ENCODE measurements around the gene GOLGA6L7. TPM values are rescaled to one million over a fixed set of nuclear protein-coding genes. Genes with fewer than 3 reads are reported as not detected.
"Not testable (repeated sequence)": the region's sequence is repeated elsewhere in the genome, so short reads cannot be mapped to it uniquely, and the experiment has no call there.

GOLGA6L7 gene
- total RNA-seq, 1 donor from 2014 or later, result not detected

GRCh38 chr15:28884151-28884940 lies 35.9 kb upstream of the GOLGA6L7 start:
- no peak for DNase-seq (ENCODE audit: low read depth, low spot score)

DNA sequence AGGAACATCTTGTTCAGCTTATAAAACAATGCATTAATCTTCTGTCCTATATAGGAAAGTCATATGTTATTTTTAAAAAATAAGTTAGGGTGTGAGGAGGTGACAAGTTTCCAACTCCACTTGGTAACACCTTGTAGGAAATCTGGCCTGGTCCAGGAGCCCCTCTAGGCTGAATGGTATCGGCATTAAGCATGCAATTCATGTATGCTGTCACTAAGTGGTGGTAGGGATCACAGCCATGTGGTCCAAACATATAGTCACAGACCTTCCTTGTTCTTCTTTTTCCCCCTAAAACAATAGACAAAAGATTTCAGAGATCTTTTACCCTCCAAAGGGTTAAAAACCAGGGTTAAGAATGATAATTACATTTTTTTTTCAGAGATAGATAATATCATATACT lies 33.2 kb upstream of the GOLGA6L7 start:
- DNase-seq (ENCODE audit: low read depth, low spot score), result no peak

GRCh38 chr15:28881170-28881569 lies 32.7 kb upstream of the GOLGA6L7 start:
- no peak for DNase-seq (ENCODE audit: low read depth, low spot score)

- DNase-seq (ENCODE audit: low read depth, low spot score), result no peak
Observed at GRCh38 chr15:28880680-28881079, 32.2 kb upstream of the GOLGA6L7 start.

GRCh38 chr15:28879551-28879950 lies 31.1 kb upstream of the GOLGA6L7 start:
- DNase-seq (ENCODE audit: low read depth, low spot score), result no peak

DNA sequence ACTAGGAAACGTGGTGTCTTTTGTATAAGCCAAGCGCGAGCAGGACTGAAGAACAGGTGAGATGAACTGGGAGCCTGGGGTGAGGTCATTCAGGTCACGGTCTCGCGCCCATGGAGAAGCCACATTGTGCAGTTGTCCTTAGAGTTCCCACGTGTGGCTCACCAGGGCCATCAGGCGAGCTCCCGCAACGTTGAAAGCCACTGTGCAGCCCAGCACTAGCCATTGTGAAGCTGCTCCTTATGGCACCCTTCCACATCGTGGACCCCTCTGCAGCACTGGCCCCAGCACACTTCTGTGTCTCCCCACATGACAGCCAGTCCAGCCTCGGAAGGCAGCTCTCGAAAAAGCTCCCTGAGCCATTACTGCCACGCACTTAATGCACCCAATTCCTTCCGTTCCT lies 29.8 kb upstream of the GOLGA6L7 start:
- DNase-seq (ENCODE audit: low read depth, low spot score), result no peak

DNA sequence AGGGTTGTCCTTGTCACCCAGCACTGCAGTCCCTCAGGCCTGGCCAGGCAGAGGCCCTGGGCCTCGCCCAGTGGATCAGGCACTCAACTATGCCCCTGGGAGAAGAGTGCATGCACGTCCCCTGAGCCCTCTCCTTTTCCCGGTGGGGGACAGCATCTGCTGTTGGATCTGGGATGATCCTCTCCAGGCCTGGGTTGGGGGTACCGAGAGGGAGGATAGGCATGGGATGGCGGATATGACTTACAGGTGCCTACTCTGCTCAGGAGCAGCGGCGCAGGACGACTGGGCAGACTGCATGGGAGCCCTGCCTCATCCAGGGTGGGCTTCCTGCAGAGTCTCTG lies 28.4 kb upstream of the GOLGA6L7 start:
- DNase-seq (ENCODE audit: low read depth, low spot score), result no peak

DNA sequence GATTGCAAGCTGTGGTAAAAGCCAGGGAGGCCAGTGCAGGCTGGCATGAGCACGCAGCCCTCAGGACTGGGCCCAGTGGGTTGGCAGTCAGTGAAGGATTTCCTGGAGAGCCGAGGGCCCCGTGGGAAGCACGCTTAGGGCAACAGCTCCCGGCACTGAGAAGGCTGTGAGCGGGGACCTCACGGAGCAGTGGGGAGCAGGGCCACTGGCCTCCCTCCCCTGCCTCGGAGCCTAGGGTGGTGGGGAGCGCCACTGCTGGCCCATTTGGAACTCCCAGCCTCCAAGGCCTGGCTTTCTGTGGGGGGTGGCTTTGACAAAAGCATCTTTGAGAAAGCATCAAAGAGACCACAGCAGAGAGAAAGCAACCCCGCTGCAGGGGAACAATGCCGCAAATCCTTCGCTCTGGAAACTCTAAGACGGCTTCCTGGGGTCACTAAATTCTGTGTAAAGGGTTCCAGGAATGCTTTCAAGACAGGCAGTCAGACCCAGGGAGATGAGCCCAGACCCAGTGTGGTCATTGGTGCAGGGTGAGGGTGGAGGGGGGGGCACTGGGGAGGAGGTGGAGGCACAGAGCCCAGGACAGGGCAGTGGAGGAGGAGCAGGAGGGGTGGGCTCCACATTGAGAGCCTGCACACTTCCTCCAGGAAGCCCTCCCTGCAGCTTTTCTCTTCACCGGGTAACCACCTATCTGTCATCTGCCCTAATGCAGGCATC lies 27.8 kb upstream of the GOLGA6L7 start:
- no peak for DNase-seq (ENCODE audit: low read depth, low spot score)

DNA sequence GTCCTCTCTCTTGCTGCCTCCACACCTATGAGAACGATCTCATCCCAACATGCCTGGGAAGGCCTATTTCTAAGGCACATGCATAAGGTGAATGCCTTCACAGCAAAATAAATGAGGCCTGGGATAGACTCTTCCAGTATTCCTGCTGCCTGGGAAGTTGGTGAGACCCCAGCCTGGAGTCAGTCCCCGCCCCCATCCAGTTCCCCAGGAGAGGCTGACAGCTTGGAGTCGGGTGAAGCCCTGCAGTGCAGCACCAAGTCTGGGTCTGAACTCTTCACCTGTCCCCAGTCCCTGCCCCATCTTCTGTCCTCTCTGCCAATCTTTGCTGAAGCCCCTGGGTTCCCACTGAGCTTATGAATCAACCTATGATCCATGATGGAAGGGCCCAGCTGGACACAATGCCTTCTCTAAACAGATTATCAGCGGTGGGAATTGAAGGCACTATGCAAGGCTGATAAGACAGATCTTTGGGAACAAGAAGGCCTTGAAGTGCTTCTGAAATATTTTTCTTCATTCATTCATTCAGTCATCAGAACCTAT lies 27.1 kb upstream of the GOLGA6L7 start:
- no peak for DNase-seq (ENCODE audit: low read depth, low spot score)

DNA sequence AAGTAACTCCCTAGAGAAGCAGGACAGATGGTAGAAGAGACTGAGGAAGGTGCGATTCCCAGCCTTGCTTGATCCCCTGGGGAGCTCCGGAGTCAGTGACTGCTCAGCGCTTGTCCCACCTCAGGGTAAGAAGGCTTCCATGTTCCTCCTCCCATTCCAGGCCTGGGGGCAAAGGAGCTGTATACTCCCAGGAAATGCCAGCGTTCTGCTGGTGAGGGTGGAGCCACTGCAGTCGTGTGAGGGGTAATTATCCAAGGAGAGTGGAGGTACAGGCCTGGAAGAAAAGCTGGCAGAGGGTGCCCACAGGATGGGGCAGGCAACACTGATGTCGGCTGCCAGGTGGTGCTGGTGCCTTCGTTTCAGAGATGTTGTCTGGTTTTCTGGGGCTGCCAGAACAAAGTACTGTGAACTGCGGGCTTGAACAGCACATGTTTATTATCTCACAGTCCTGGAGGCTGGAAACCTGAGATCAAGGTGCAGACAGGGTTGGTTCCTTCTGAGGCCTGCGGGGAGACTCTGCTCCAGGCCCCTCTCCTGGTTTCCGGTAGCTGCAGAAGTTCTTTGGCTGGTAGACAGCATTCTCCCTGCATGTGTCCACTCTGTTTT lies 25.2 kb upstream of the GOLGA6L7 start:
- no peak for DNase-seq (ENCODE audit: low read depth, low spot score)

- DNase-seq (ENCODE audit: low read depth, low spot score), result no peak
Observed at GRCh38 chr15:28873006-28873405, 24.6 kb upstream of the GOLGA6L7 start.

DNA sequence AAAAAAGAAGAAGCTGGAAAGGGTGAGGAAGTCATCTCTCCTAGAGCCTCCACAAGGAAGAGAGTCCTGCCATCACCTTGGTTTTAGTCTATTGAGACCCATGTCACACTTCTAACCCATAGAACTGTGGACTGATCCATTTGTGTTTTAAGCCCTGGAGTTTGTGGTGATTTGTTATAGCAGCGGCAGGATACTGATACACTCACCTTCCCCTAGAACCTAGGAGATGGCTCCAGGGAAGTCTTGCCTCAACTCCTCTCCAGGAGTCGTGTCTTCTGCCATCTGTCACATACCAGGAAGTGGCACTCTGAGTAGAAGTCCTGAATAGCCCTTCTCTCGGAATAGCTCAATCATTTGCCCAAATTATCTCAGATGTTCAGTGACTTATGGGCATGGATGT lies 22.7 kb upstream of the GOLGA6L7 start:
- DNase-seq (ENCODE audit: low read depth, low spot score), result no peak

DNA sequence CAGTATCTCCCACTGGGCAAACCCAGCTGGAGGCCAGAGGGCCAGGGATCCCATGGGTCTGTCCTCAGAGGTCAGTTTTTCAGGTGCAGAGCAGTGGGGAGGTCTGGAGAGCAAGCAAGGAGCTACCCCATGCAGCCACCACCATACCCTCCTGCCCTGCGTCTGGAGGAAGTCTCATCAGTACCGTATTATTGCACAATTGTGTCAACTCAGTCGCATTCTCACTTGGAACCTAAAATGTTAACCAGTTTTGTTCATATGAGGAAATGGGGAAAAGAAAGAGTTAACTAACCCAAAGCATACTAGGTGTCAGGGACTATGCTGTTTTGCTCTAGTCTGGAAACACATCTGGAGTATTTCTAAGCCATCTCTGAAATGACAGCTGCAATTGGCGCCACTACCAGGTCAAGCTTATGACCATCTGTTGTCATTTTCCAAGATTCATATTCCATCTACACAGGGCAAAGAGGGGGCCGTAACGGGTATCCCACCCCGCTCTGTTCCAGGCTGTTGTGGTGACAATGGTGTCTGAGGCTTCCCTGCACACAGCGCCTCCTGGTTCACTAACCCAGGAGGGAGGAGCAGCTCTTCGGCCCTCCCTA lies 20.4 kb upstream of the GOLGA6L7 start:
- no peak for DNase-seq (ENCODE audit: low read depth, low spot score)

DNA sequence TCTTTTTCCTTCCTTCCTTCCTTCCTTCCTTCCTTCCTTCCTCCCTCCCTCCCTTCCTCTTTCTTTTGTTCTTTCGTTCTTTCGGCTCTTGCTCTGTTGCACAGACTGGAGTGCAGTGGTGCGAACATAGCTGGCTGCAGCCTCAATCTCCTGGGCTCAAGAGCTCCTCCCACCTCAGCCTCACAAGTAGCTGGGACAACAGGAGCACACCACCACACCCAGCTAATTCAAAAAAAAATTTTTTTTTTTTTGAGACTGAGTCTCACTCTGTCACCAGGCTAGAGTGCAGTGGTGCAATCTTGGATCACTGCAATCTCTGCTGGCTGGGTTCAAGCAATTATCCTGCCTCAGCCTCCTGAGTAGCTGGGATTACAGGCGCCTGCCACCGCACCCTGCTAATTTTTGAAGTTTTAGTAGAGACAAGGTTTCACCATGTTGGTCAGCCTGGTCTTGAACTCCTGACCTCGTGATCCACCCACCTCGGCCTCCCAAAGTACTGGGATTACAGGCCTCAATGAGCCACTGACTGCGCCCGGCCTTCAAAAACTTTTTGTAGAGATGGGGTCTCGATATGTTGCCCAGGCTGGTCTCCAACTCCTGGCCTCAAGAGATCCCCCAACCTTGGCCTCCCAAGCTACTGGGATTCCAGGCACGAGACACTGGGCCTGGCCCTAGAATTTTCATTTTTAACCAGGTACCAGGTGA lies 13.3 kb upstream of the GOLGA6L7 start:
- not testable (repeated sequence) for DNase-seq (ENCODE audit: low read depth, low spot score)

DNA sequence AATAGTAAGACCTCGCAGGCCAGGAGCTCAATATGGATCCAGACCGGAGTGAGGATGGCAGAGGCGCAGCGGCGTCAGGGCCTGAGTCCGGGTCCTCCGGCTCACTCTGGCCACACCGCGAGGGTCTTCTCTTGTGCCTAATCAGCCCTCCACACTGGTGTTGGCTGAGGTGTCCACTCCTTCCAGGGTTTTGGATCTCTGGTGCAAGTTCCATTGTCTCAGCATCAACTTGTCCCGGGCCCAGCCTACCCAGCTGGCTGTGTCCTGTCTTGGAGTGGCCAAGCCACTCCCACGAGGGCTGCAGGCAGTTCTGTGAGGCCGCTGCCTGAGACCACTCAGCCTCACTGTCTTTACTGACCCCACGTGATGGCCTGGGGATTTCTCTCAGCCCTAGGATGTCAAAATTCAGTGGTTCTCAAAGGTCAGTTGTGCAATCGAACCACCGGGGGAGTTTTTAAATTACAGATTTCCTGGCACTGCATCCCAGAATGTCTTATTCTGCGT lies 12.6 kb upstream of the GOLGA6L7 start:
- no peak for DNase-seq (ENCODE audit: low read depth, low spot score)

GRCh38 chr15:28854578-28854977 lies 6.1 kb upstream of the GOLGA6L7 start:
- not testable (repeated sequence) for DNase-seq (ENCODE audit: low read depth, low spot score)

GRCh38 chr15:28853654-28854053 lies 5.2 kb upstream of the GOLGA6L7 start:
- DNase-seq (ENCODE audit: low read depth, low spot score), result not testable (repeated sequence)

DNA sequence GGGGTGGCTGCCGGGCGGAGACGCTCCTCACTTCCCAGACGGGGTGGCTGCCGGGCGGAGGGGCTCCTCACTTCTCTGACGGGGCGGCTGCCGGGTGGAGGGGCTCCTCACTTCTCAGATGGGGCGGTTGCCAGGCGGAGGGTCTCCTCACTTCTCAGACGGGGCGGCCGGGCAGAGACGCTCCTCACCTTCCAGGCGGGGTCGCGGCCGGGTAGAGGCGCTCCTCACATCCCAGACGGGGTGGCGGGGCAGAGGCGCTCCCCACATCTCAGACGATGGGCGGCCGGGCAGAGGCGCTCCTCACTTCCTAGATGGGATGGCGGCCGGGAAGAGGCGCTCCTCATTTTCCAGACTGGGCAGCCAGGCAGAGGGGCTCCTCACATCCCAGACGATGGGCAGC lies 1.3 kb upstream of the GOLGA6L7 start:
- DNase-seq (ENCODE audit: low read depth, low spot score), result not testable (repeated sequence)

DNA sequence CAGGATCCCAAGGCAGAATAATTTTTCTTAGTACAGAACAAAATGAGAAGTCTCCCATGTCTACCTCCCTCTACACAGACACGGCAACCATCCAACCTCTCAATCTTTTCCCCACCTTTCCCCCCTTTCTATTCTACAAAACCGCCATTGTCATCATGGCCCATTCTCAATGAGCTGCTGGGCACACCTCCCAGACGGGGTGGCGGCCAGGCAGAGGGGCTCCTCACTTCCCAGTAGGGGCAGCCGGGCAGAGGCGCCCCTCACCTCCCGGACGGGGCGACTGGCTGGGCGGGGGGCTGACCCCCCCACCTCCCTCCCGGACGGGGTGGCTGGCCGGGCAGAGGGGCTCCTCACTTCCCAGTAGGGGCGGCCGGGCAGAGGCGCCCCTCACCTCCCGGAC lies 827 bp upstream of the GOLGA6L7 start:
- DNase-seq (ENCODE audit: low read depth, low spot score), result not testable (repeated sequence)

GRCh38 chr15:28847959-28848358 lies 485 bp downstream of the GOLGA6L7 start:
- not testable (repeated sequence) for DNase-seq (ENCODE audit: low read depth, low spot score)

DNA sequence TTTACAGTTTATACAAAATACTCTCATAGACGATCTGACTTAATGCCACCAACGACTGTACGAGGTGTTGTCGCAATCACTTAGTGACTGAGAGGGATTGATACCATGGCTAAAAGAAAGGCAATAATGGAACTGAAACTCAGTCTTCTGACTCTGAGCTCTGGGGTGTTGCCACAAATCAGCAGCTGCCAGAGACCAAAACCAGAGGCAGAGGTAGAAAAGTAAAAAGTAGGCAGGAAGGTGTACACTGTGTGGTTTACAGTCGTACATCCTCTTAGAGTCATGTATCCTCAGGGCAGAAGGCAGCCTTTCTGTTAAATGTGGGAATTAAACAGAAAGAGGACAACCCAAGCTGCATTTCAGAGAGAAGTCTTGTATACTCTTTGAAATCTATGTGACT lies 1.2 kb downstream of the GOLGA6L7 start:
- not testable (repeated sequence) for DNase-seq (ENCODE audit: low read depth, low spot score)
